OCI-LY7 (cell line): ENCODE data around the gene PARD3B. TPM values are rescaled to one million over a fixed set of nuclear protein-coding genes. Genes with fewer than 3 reads are reported as not detected.

Source experiments
- BruUV-seq: library from RNA; stranded (reverse); fragments of 400-500 nt; replicated peaks from 2 replicates; lab custom pipeline; 2021; lab: Mats Ljungman, UMichigan
- CTCF ChIA-PET: fragments of 300-600 bp; sonication (Branson Sonifier 250); formaldehyde crosslinking; loops from one replicate; lab custom pipeline; 2022; ENCODE audit warnings: antibody characterized with exemption; ENCODE audit not compliant: unreplicated experiment; lab: Charles Lee
- POLR2A ChIA-PET: fragments of 300-600 bp; sonication (Branson Sonifier 250); formaldehyde crosslinking; loops from one replicate; lab custom pipeline; 2022; ENCODE audit warnings: antibody characterized with exemption; lab: Charles Lee
- DNase-seq: peaks from one replicate; pipeline ENCODE4 v3.0.0-alpha.2; 2015; ENCODE audit warnings: low spot score
- H2AFZ ChIP-seq: fragments of 200-600 bp; sonication (generic), shearing (Covaris generic); 2 replicates; pipeline ENCODE4 v1.6.1; 2014; ENCODE audit warnings: mild to moderate bottlenecking, antibody characterized with exemption, low read length, moderate library complexity
- H3K27ac ChIP-seq: fragments of 200-600 bp; sonication (generic); 2 replicates; pipeline ENCODE4 v1.5.1; 2014; ENCODE audit warnings: mixed run types, low read depth, mild to moderate bottlenecking, moderate library complexity, low read length, inconsistent platforms; ENCODE audit not compliant: poor library complexity, severe bottlenecking
- H3K36me3 ChIP-seq: fragments of 200-600 bp; sonication (generic); 2 replicates; pipeline ENCODE4 v1.6.1; 2014; ENCODE audit warnings: mild to moderate bottlenecking, antibody characterized with exemption, low read length, moderate library complexity, mixed read lengths; ENCODE audit not compliant: insufficient read depth
- H3K4me1 ChIP-seq: fragments of 200-600 bp; sonication (generic); 2 replicates; pipeline ENCODE4 v1.5.1; 2014; ENCODE audit warnings: mild to moderate bottlenecking, low read length; ENCODE audit not compliant: insufficient read depth, poor library complexity, severe bottlenecking
- H3K4me2 ChIP-seq: fragments of 200-600 bp; sonication (generic); 2 replicates; pipeline ENCODE4 v1.6.1; 2014; ENCODE audit warnings: mild to moderate bottlenecking, low read length
- H3K4me3 ChIP-seq: fragments of 200-600 bp; sonication (generic); 2 replicates; pipeline ENCODE4 v1.5.1; 2014; ENCODE audit warnings: mild to moderate bottlenecking, low read depth, low read length; ENCODE audit not compliant: poor library complexity, severe bottlenecking
- H3K79me2 ChIP-seq: fragments of 200-600 bp; sonication (generic); 2 replicates; pipeline ENCODE4 v1.6.1; 2016; ENCODE audit warnings: low read depth, mild to moderate bottlenecking, low read length, moderate library complexity, mixed read lengths; ENCODE audit not compliant: insufficient read depth
- H3K9me2 ChIP-seq: fragments of 200-600 bp; sonication (generic); 2 replicates; pipeline ENCODE4 v1.6.1; 2016; ENCODE audit warnings: mild to moderate bottlenecking, low read length, mixed read lengths; ENCODE audit not compliant: insufficient read depth
- H3K9me3 ChIP-seq: fragments of 200-600 bp; sonication (generic); 2 replicates; pipeline ENCODE4 v1.6.1; 2014; ENCODE audit warnings: mild to moderate bottlenecking, mixed run types, low read length, mixed read lengths
- H4K20me1 ChIP-seq: fragments of 200-600 bp; sonication (generic); 2 replicates; pipeline ENCODE4 v1.6.1; 2014; ENCODE audit warnings: mild to moderate bottlenecking, antibody characterized with exemption, low read length, moderate library complexity, mixed read lengths; ENCODE audit not compliant: insufficient read depth
- EZH2phosphoT487 ChIP-seq: fragments of 200-600 bp; sonication (generic); IDR thresholded peaks from 2 replicates; pipeline ENCODE4 v1.6.1; 2018; ENCODE audit warnings: low read depth, borderline replicate concordance, mild to moderate bottlenecking, mixed run types, antibody characterized with exemption, low read length, moderate library complexity, mixed read lengths
- intact Hi-C: fragments of 100-400 bp; cut with micrococcal nuclease; formaldehyde crosslinking; loops from one replicate; pipeline ENCODE4 v1.10.0; 2022; ENCODE audit not compliant: unreplicated experiment
- total RNA-seq, 2 experiments: library from RNA; depleted of rRNA in 1 of 2; stranded (reverse); fragments of >200 nt in 1 of 2; shearing (Covaris generic) in 1 of 2; gene quantifications; 2 replicates each; pipeline ENCODE4 v1.2.3, GENCODE V29; 2014 to 2022
- TF ChIP-seq, protein P1 (sequence below): fragments of 200-600 bp; sonication (generic); conservative IDR thresholded peaks from 2 replicates; pipeline ENCODE4 v1.5.1; 2014; ENCODE audit warnings: mild to moderate bottlenecking, antibody characterized with exemption, low read length, moderate library complexity, mixed read lengths

PARD3B gene
- total RNA-seq, 2 experiments from 2014 or later: not detected

DNA sequence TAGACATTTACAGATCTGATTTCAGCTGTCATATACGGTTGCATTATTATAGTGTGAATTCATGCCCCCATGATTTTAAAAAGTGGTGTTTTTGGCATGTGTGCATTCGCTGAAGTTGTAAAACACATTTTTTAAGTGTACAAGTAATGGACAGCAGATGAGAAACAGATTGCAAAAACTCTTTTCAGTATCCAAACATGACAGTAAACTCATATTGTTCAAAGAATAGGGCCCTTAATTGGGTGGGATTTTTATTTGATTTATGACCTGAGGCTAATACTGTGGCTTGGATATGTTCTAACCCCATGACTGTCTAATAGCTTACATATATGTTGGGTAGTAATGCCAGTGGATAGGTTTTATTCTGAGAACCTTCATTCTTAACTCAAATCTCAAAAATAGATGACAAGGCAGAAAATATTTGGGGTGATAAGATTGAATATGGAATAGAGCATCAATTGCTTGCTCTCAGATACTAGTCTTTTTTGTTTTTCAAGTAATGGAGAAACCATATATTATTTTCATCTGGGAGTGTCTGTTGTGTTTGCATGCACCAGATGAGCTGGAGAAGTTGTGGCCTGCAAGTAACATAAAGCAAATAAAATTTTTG lies 118.6 kb downstream of the PARD3B start:
- H4K20me1 ChIP-seq: no peaks in the 10 kb centered on the region
- H3K27ac ChIP-seq: no peak overlapping the region
- no peaks in the 10 kb centered on the region for H3K9me3 ChIP-seq
- H3K4me2 ChIP-seq: no peak overlapping the region
- intact Hi-C loops: no loop called here
- no peaks in the 10 kb centered on the region for H3K4me1 ChIP-seq
- no peaks in the 10 kb centered on the region for H3K79me2 ChIP-seq
- ChIA-PET POLR2A (interaction anchor here (0.6 to 1.1 kb wide), 2 partner anchors 117 to 341 kb away, joined by 3 read pairs; no protein-coding TSS in a partner anchor), CTCF (no interaction called here)
- no peaks in the 10 kb centered on the region for H3K36me3 ChIP-seq
- H2AFZ ChIP-seq: no peak overlapping the region
- H3K9me2 ChIP-seq: no peaks in the 10 kb centered on the region
- H3K4me3 ChIP-seq: no peak overlapping the region
- TF ChIP-seq EZH2phosphoT487: no peak
- TF ChIP-seq, protein P1, sequence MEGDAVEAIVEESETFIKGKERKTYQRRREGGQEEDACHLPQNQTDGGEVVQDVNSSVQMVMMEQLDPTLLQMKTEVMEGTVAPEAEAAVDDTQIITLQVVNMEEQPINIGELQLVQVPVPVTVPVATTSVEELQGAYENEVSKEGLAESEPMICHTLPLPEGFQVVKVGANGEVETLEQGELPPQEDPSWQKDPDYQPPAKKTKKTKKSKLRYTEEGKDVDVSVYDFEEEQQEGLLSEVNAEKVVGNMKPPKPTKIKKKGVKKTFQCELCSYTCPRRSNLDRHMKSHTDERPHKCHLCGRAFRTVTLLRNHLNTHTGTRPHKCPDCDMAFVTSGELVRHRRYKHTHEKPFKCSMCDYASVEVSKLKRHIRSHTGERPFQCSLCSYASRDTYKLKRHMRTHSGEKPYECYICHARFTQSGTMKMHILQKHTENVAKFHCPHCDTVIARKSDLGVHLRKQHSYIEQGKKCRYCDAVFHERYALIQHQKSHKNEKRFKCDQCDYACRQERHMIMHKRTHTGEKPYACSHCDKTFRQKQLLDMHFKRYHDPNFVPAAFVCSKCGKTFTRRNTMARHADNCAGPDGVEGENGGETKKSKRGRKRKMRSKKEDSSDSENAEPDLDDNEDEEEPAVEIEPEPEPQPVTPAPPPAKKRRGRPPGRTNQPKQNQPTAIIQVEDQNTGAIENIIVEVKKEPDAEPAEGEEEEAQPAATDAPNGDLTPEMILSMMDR: no peak
- BruUV-seq: no TSS peak
- DNase-seq: no peak

DNA sequence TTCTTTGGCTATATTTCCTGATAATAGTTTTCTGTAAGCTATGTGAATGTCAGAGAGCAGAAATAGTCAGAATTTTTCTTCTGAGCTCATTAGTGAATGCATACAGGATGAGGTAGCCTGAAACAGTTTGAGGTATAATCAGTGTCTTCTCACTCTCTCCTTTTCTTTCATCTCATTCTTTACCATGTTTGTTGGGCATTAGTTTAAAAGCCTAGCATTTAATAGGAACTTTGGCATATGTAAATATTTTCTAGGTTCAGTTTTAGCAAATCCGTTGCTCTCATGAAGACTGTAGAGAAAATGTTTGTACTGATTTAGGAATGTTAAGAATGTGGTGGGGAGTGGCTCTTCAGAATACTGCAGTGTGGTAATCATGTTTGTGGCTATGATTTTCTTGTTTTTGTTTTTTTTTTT lies 119.4 kb downstream of the PARD3B start:
- no peaks in the 10 kb centered on the region for H3K4me1 ChIP-seq
- no peaks in the 10 kb centered on the region for H3K9me3 ChIP-seq
- no peak for DNase-seq
- intact Hi-C loops: no loop called here
- H3K27ac ChIP-seq: no peak overlapping the region
- no peaks in the 10 kb centered on the region for H3K36me3 ChIP-seq
- TF ChIP-seq EZH2phosphoT487: no peak
- TF ChIP-seq, protein P1: no peak
- no TSS peak for BruUV-seq
- no peak overlapping the region for H3K4me3 ChIP-seq
- H3K4me2 ChIP-seq: no peak overlapping the region
- POLR2A ChIA-PET: interaction anchor here (0.6 kb wide), 1 partner anchor 532 kb away, joined by 3 read pairs; no protein-coding TSS in a partner anchor
- CTCF ChIA-PET: no interaction called here
- no peak overlapping the region for H2AFZ ChIP-seq
- H3K9me2 ChIP-seq: no peaks in the 10 kb centered on the region
- no peaks in the 10 kb centered on the region for H3K79me2 ChIP-seq
- no peaks in the 10 kb centered on the region for H4K20me1 ChIP-seq

DNA sequence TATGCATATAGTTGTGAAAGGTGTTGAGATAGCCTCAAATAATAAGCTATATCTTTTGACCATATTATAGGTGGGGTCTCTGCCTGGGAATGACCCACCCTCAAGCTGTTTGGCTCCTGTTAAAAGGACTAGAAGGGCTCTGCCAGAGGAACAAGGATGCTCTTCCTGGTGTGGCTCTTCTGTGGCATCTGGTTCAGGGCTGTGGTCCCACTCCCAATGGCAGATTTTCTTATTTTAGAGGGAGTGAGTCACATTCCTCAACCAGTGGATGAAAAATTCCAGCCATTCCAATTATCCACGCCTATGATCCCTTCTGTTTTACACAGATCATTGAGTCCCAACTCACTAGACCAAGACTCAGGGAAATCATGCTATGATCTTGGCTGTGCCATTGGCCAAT lies 119.9 kb downstream of the PARD3B start:
- Histone ChIP-seq H2AFZ (no peak overlapping the region), H3K9me3 (no peaks in the 10 kb centered on the region), H3K9me2 (no peaks in the 10 kb centered on the region), H3K4me1 (no peaks in the 10 kb centered on the region), H4K20me1 (no peaks in the 10 kb centered on the region), H3K4me3 (no peak overlapping the region), H3K36me3 (no peaks in the 10 kb centered on the region), H3K27ac (no peak overlapping the region), H3K4me2 (no peak overlapping the region), H3K79me2 (no peaks in the 10 kb centered on the region)
- ChIA-PET CTCF (no interaction called here), POLR2A (interaction anchor here (0.6 kb wide), 1 partner anchor 532 kb away, joined by 3 read pairs; no protein-coding TSS in a partner anchor)
- TF ChIP-seq, protein P1: no peak
- no peak for TF ChIP-seq EZH2phosphoT487
- DNase-seq: no peak
- intact Hi-C loops: no loop called here
- BruUV-seq: no TSS peak
